Thymus (tissue), 2 donors: ENCODE measurements around the gene SLC13A3. TPM values are rescaled to one million over a fixed set of nuclear protein-coding genes. Genes with fewer than 3 reads are reported as not detected.

ENCODE experiments used
- polyA plus RNA-seq: library from polyadenylated mRNA; stranded (reverse); fragments of 200-250 nt; gene quantifications from one replicate; pipeline ENCODE4 v1.2.3, GENCODE V29; 2013
- total RNA-seq: library from RNA; stranded (reverse); fragments of 120-200 nt; gene quantifications from one replicate; pipeline ENCODE4 v1.2.4, GENCODE V29; 2013
- donor health status: healthy.

The SLC13A3 gene
- total and polyA plus RNA-seq, 2 donors = 1.4 to 1.9 TPM

Other genes with a start within 250 kb of the SLC13A3 start
- 23.3 TPM for gene ELMO2, start 244.8 kb downstream of the SLC13A3 start, total RNA-seq
- 32.9 TPM for gene ELMO2, start 244.8 kb downstream of the SLC13A3 start, polyA plus RNA-seq
- 3.8 TPM for gene ZNF334, start 137.9 kb downstream of the SLC13A3 start, total RNA-seq
- gene ZNF334, start 137.9 kb downstream of the SLC13A3 start, polyA plus RNA-seq = 9.3 TPM
- gene OCSTAMP, start 100.8 kb downstream of the SLC13A3 start, total RNA-seq = under 0.01 TPM
- 0.02 TPM for gene OCSTAMP, start 100.8 kb downstream of the SLC13A3 start, polyA plus RNA-seq
- gene TP53RK, start 38.0 kb upstream of the SLC13A3 start, total RNA-seq = 22.9 TPM
- 13.1 TPM for gene TP53RK, start 38.0 kb upstream of the SLC13A3 start, polyA plus RNA-seq
- 2.0 TPM for gene SLC2A10, start 58.2 kb upstream of the SLC13A3 start, total RNA-seq
- gene SLC2A10, start 58.2 kb upstream of the SLC13A3 start, polyA plus RNA-seq = 4.8 TPM
- gene EYA2, start 243.4 kb upstream of the SLC13A3 start, total RNA-seq = 11.1 TPM
- gene EYA2, start 243.4 kb upstream of the SLC13A3 start, polyA plus RNA-seq = 28.5 TPM